GM12878 (cell line): ENCODE data around the gene PLA2G10. TPM values are rescaled to one million over a fixed set of nuclear protein-coding genes. Genes with fewer than 3 reads are reported as not detected.
"Not testable (repeated sequence)": the region's sequence is repeated elsewhere in the genome, so short reads cannot be mapped to it uniquely, and the experiment has no call there.

Experiments
- ATAC-seq: fragments of 200-7000 bp; cut with Tn5 transposase; 3 replicates; pipeline ENCODE4 v1.9.1; 2020; ENCODE audit warnings: mild to moderate bottlenecking, moderate library complexity
- BruUV-seq: library from RNA; stranded (reverse); fragments of 400-500 nt; replicated peaks from 2 replicates; lab custom pipeline; 2021; lab: Mats Ljungman, UMichigan
- CTCF ChIA-PET: fragments of 300-600 bp; sonication (Branson Sonifier 250); formaldehyde crosslinking; extraction: SDS; loops from one replicate; lab custom pipeline; 2021; ENCODE audit warnings: inconsistent platforms; lab: Yijun Ruan, JAX
- POLR2A ChIA-PET: fragments of 350-600 bp; formaldehyde crosslinking; extraction: SDS; loops from one replicate; lab custom pipeline; 2021; ENCODE audit warnings: inconsistent platforms; lab: Charles Lee
- RAD21 ChIA-PET: fragments of 300-600 bp; sonication (Branson Sonifier 250); formaldehyde crosslinking; loops from one replicate; lab custom pipeline; 2023; ENCODE audit warnings: antibody characterized with exemption; ENCODE audit not compliant: unreplicated experiment; lab: Charles Lee
- SMC1A ChIA-PET: fragments of 300-600 bp; sonication (Branson Sonifier 250); formaldehyde crosslinking; loops from one replicate; lab custom pipeline; 2023; ENCODE audit not compliant: unreplicated experiment, uncharacterized antibody; lab: Charles Lee
- DNase-seq: peaks from one replicate; pipeline ENCODE4 v3.0.0-alpha.2; 2011; ENCODE audit warnings: low read depth, low spot score
- FAIRE-seq: peaks from 3 replicates; lab custom pipeline; 2011; peaks lifted over from hg19 to GRCh38; lab: Jason Lieb, UNC
- H2AFZ ChIP-seq: 2 replicates; pipeline ENCODE4 v1.6.0; 2011; ENCODE audit warnings: low read depth, low read length, control low read depth; ENCODE audit not compliant: control insufficient read depth
- H3K27ac ChIP-seq: 2 replicates; pipeline ENCODE4 v1.5.1; 2011; ENCODE audit warnings: control low read depth; ENCODE audit not compliant: control insufficient read depth, insufficient read depth
- H3K27me3 ChIP-seq, 2 experiments: replicated peaks in 1 of 2; 2 replicates each; pipeline versions ENCODE4 v1.6.0 to v1.6.1; 2011; ENCODE audit warnings: low read length in 1 of 2; ENCODE audit not compliant: control insufficient read depth in 2 of 2, insufficient read depth in 2 of 2
- H3K36me3 ChIP-seq, 2 experiments: 2 replicates each; pipeline ENCODE4 v1.5.1; 2011; ENCODE audit warnings: low read length in 1 of 2; ENCODE audit not compliant: control insufficient read depth in 2 of 2, insufficient read depth in 2 of 2
- H3K4me1 ChIP-seq: 2 replicates; pipeline ENCODE4 v1.6.1; 2011; ENCODE audit warnings: mild to moderate bottlenecking, low read length, moderate library complexity, mixed read lengths; ENCODE audit not compliant: control insufficient read depth, insufficient read depth
- H3K4me2 ChIP-seq: 2 replicates; pipeline ENCODE4 v1.6.0; 2011; ENCODE audit warnings: control low read depth; ENCODE audit not compliant: control insufficient read depth, insufficient read depth
- H3K4me3 ChIP-seq: fragments of 200-600 bp; sonication (generic); 2 replicates; pipeline ENCODE4 v1.5.1; 2016
- H3K79me2 ChIP-seq: 2 replicates; pipeline ENCODE4 v1.6.0; 2011; ENCODE audit warnings: low read length; ENCODE audit not compliant: control insufficient read depth, insufficient read depth
- H3K9ac ChIP-seq: 2 replicates; pipeline ENCODE4 v1.8.0; 2011; ENCODE audit warnings: low read length, control low read depth, mixed read lengths; ENCODE audit not compliant: control insufficient read depth, insufficient read depth
- H3K9me3 ChIP-seq: replicated peaks from 3 replicates; pipeline ENCODE4 v1.5.1; 2011; ENCODE audit warnings: mild to moderate bottlenecking, low read length; ENCODE audit not compliant: control insufficient read depth, insufficient read depth
- H4K20me1 ChIP-seq: 2 replicates; pipeline ENCODE4 v1.6.0; 2011; ENCODE audit not compliant: control insufficient read depth, insufficient read depth
- WGBS: methylation state at CpG from one replicate; pipeline ENCODE4 v1.1.6; 2016; ENCODE audit warnings: low lambda C conversion rate; ENCODE audit not compliant: insufficient replicate concordance, insufficient coverage; ENCODE audit errors: missing lambda C conversion rate; 5-methylcytosine and 5-hydroxymethylcytosine counted together
- in situ Hi-C: fragments of 300-500 bp; cut with MboI; formaldehyde crosslinking; loops from 9 replicates; pipeline ENCODE4 v1.14.3; 2018; ENCODE audit warnings: mixed read lengths
- intact Hi-C: fragments of 100-400 bp; cut with micrococcal nuclease; formaldehyde crosslinking; loops from one replicate; pipeline ENCODE4 v1.14.2; 2022; ENCODE audit not compliant: unreplicated experiment
- polyA plus RNA-seq, 11 experiments: library from polyadenylated mRNA; depleted of rRNA in 4 of 11; unstranded in 6 of 11; stranded (reverse) in 5 of 11; fragments of >200 nt; fragmentation: Nextera tagmentation in 4 of 11; fragmentation: Illumina TruSeq in 1 of 11; extraction: Ambion mirVana in 4 of 11; extraction: Trizol in 1 of 11; gene quantifications; 1 replicate in 1 of 11; 2 replicates in 10 of 11; pipeline versions ENCODE4 v1.2.1 to v1.2.3, GENCODE V29; 2011 to 2016; ENCODE audit warnings: inconsistent platforms in 2 of 11, missing spikeins in 2 of 11, low read depth in 1 of 11
- total RNA-seq, 4 experiments: library from RNA; depleted of rRNA in 3 of 4; stranded (reverse); fragments of >200 nt in 3 of 4; fragmentation: Illumina TruSeq in 1 of 4; extraction: Trizol in 1 of 4; gene quantifications; 2 replicates each; pipeline versions ENCODE4 v1.2.1 to v1.2.3, GENCODE V29; 2013 to 2021

Gene PLA2G10
- total and polyA plus RNA-seq, 10 of the 15 experiments (the other 5 are each of a cell fraction or from before 2014, with no cell fraction given), result not detected

DNA sequence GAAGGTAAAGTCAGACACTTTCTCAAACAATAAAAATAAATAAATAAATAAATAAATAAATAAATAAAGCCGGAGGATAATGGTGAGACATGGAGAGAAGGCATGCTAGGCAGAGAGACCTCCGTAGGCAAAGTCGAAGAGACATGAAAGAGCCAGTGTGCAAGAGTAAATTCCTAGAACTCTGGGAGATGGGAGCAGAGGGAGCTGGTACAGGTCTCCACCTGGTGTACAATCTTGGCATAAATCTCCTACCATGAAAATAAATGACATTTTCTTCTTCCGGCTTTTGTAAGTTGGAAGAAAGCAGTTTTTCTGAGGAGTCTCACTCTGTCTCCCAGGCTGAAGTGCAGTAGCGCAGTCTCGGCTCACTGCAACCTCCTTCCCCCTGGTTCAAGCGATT lies 7.8 kb upstream of the PLA2G10 start:
- H3K4me3 ChIP-seq, ATAC-seq, intact Hi-C loops, DNase-seq, POLR2A ChIA-PET, H3K79me2 ChIP-seq, H4K20me1 ChIP-seq, H3K27me3 ChIP-seq, H3K9ac ChIP-seq, H3K4me1 ChIP-seq, CTCF ChIA-PET, H3K36me3 ChIP-seq, H3K9me3 ChIP-seq, FAIRE-seq, H3K4me2 ChIP-seq, H3K27ac ChIP-seq, H2AFZ ChIP-seq, RAD21 ChIA-PET, SMC1A ChIA-PET, in situ Hi-C loops, BruUV-seq: not testable (repeated sequence)
- WGBS, result no CpG with 5 or more reads among the region's 7 CpGs

DNA sequence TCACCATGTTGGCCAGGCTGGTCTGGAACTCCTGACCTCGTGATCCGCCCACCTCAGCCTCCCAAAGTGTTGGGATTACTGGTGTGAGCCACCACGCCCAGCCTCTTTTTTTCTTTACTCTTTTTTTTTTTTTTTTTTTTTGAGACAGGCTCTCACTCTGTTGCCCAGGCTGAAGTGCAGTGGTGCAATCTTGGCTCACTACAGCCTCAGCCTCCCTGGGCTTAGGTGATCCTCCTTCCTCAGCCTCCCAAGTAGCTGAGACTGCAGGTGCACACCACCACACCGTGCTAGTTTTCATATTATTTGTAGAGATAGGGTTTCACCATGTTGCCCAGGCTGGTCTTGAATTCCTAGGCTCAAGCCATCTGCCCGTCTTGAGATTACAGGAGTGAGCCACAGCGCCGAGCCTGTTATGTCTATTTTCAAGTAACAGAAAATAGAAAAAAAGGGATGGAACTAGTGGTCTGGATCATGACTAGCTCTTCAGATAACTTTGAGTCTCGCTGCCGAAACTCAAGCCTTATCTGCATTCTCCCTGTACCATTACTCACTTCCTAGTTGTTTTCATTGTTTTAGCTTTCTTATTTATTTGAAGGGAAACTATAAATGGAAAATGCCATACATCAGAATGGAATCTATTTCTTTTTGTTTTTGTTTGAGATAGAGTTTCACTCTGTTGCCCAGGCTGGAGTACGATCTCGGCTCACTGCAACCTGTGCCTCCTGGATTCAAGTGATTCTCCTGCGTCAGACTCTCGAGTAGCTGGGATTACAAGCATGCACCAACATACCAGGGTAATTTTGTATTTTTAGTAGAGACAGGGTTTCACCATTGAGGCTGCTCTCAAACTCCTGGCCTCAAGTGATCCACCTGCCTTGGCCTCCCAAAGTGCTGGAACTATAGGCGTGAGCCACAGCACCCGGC lies 8.0 kb downstream of the PLA2G10 start:
- CTCF ChIA-PET, result interaction anchor here (0.8 to 1.2 kb wide), 2 partner anchors 9 to 13 kb away, joined by 3 to 4 read pairs; no protein-coding TSS in a partner anchor

More for the DNA sequence above, 8.0 kb downstream of the PLA2G10 start:
- ATAC-seq, H3K4me3 ChIP-seq, H3K9me3 ChIP-seq, BruUV-seq, H3K4me2 ChIP-seq, H2AFZ ChIP-seq, H3K79me2 ChIP-seq, H3K4me1 ChIP-seq, DNase-seq, SMC1A ChIA-PET, H3K9ac ChIP-seq, FAIRE-seq, H3K27ac ChIP-seq, H4K20me1 ChIP-seq, H3K27me3 ChIP-seq, H3K36me3 ChIP-seq, intact Hi-C loops, in situ Hi-C loops: not testable (repeated sequence)
- POLR2A ChIA-PET, result interaction anchor here (0.6 kb wide), 1 partner anchor 11 kb away, joined by 5 read pairs; no protein-coding TSS in a partner anchor
- 54% methylated on average over 15 of the region's 15 CpGs for WGBS
- RAD21 ChIA-PET, result interaction anchor here (0.6 kb wide), 1 partner anchor 13 kb away, joined by 5 read pairs; no protein-coding TSS in a partner anchor
